ENCODE data around the gene HEPN1. TPM values are rescaled to one million over a fixed set of nuclear protein-coding genes. Genes with fewer than 3 reads are reported as not detected.

HEPN1 gene
- total RNA-seq, 1 experiment from 2014 or later = not detected

- ChIA-PET CTCF (no interaction called here), POLR2A (ENCODE audit: low non-redundant PET) (no interaction called here)
- TF ChIP-seq CTCF (conservative IDR thresholded peaks at IDR 0.05; ENCODE audit: low read depth, low read length) (no peak), EZH2 (IDR thresholded peaks at IDR 0.05; ENCODE audit: borderline replicate concordance, low read depth, low read length, poor library complexity, severe bottlenecking) (no peak)
- BruUV-seq (replicated peaks) = no TSS peak
- H3K9me3 ChIP-seq (ENCODE audit: low read depth, low read length, poor library complexity, severe bottlenecking) = no peaks in the 10 kb centered on the region
- intact Hi-C loops (cut with micrococcal nuclease; ENCODE audit: unreplicated experiment) = no loop called here
- H3K4me1 ChIP-seq (ENCODE audit: insufficient read depth, low read length, poor library complexity, severe bottlenecking) = no peaks in the 10 kb centered on the region
- no peak overlapping the region for H3K27ac ChIP-seq (ENCODE audit: low read depth, low read length, poor library complexity, severe bottlenecking)
- H3K4me3 ChIP-seq (ENCODE audit: low read depth, low read length, poor library complexity, severe bottlenecking) = no peak overlapping the region
- H3K36me3 ChIP-seq (ENCODE audit: insufficient read depth, low read length, poor library complexity, severe bottlenecking) = no peaks in the 10 kb centered on the region
- no peak for DNase-seq (ENCODE audit: low spot score)
- H3K27me3 ChIP-seq (replicated peaks; ENCODE audit: insufficient read depth, low read depth, low read length, poor library complexity) = peaks cover 30% of the 10 kb centered on the region
Observed at GRCh38 chr11:124884340-124884739, 34.7 kb upstream of the HEPN1 start.

GRCh38 chr11:124884869-124885479 lies 34.1 kb upstream of the HEPN1 start:
- H3K4me3 ChIP-seq (ENCODE audit: low read depth, low read length, poor library complexity, severe bottlenecking) = no peak overlapping the region
- CTCF ChIA-PET = no interaction called here
- H3K9me3 ChIP-seq (ENCODE audit: low read depth, low read length, poor library complexity, severe bottlenecking) = no peaks in the 10 kb centered on the region
- POLR2A ChIA-PET (ENCODE audit: low non-redundant PET) = interaction anchor here (0.6 kb wide), 1 partner anchor 1794 kb away, joined by 3 read pairs; no protein-coding TSS in a partner anchor
- no peaks in the 10 kb centered on the region for H3K36me3 ChIP-seq (ENCODE audit: insufficient read depth, low read length, poor library complexity, severe bottlenecking)
- intact Hi-C loops (cut with micrococcal nuclease; ENCODE audit: unreplicated experiment) = no loop called here
- peaks cover 34% of the 10 kb centered on the region for H3K27me3 ChIP-seq (replicated peaks; ENCODE audit: insufficient read depth, low read depth, low read length, poor library complexity)
- DNase-seq (ENCODE audit: low spot score) = no peak
- TF ChIP-seq EZH2 (IDR thresholded peaks at IDR 0.05; ENCODE audit: borderline replicate concordance, low read depth, low read length, poor library complexity, severe bottlenecking) (no peak), CTCF (conservative IDR thresholded peaks at IDR 0.05; ENCODE audit: low read depth, low read length) (no peak)
- no peaks in the 10 kb centered on the region for H3K4me1 ChIP-seq (ENCODE audit: insufficient read depth, low read length, poor library complexity, severe bottlenecking)
- H3K27ac ChIP-seq (ENCODE audit: low read depth, low read length, poor library complexity, severe bottlenecking) = no peak overlapping the region
- BruUV-seq (replicated peaks) = no TSS peak

- DNase-seq (ENCODE audit: low spot score) = no peak
- no peak overlapping the region for H3K27ac ChIP-seq (ENCODE audit: low read depth, low read length, poor library complexity, severe bottlenecking)
- ChIA-PET POLR2A (ENCODE audit: low non-redundant PET) (no interaction called here), CTCF (no interaction called here)
- H3K4me1 ChIP-seq (ENCODE audit: insufficient read depth, low read length, poor library complexity, severe bottlenecking) = no peaks in the 10 kb centered on the region
- H3K36me3 ChIP-seq (ENCODE audit: insufficient read depth, low read length, poor library complexity, severe bottlenecking) = no peaks in the 10 kb centered on the region
- TF ChIP-seq CTCF (conservative IDR thresholded peaks at IDR 0.05; ENCODE audit: low read depth, low read length) (no peak), EZH2 (IDR thresholded peaks at IDR 0.05; ENCODE audit: borderline replicate concordance, low read depth, low read length, poor library complexity, severe bottlenecking) (no peak)
- BruUV-seq (replicated peaks) = no TSS peak
- intact Hi-C loops (cut with micrococcal nuclease; ENCODE audit: unreplicated experiment) = no loop called here
- no peaks in the 10 kb centered on the region for H3K9me3 ChIP-seq (ENCODE audit: low read depth, low read length, poor library complexity, severe bottlenecking)
- H3K27me3 ChIP-seq (replicated peaks; ENCODE audit: insufficient read depth, low read depth, low read length, poor library complexity) = peaks cover 34% of the 10 kb centered on the region
- H3K4me3 ChIP-seq (ENCODE audit: low read depth, low read length, poor library complexity, severe bottlenecking) = no peak overlapping the region
Observed at GRCh38 chr11:124886476-124886875, 32.6 kb upstream of the HEPN1 start.

All from A673 (cell line).